Keratinocyte (primary cell): Measurements from ENCODE around the gene KRTAP10-11.
"Not testable (repeated sequence)": the region's sequence is repeated elsewhere in the genome, so short reads cannot be mapped to it uniquely, and the experiment has no call there.

Experiments
- CTCF ChIP-seq, 3 experiments: IDR thresholded peaks in 1 of 3; conservative IDR thresholded peaks in 1 of 3; optimal IDR thresholded peaks in 1 of 3; 2 replicates in 2 of 3; 3 replicates in 1 of 3; pipeline versions ENCODE3 to v1.5.1; 2011; ENCODE audit warnings: low read length in 3 of 3, mild to moderate bottlenecking in 3 of 3, moderate library complexity in 2 of 3, control low read depth in 1 of 3, inconsistent platforms in 1 of 3; ENCODE audit not compliant: insufficient read depth in 2 of 3; ENCODE audit errors: extremely low read depth in 1 of 3
- EZH2 ChIP-seq: IDR thresholded peaks from one replicate; pipeline ENCODE4 v1.6.1; 2012; ENCODE audit warnings: inconsistent platforms, mild to moderate bottlenecking, low read length, moderate library complexity

GRCh38 chr21:44627181-44627822 lies 18.9 kb upstream of the KRTAP10-11 start:
- TF ChIP-seq EZH2; CTCF (optimal IDR thresholded peaks at IDR 0.05 in 1 of 3, IDR thresholded peaks at IDR 0.05 in 1 of 3, conservative IDR thresholded peaks at IDR 0.05 in 1 of 3; ENCODE audit: extremely low read depth in 1 of 3, insufficient read depth in 2 of 3, low read length in 3 of 3): not testable (repeated sequence)
